HG03139 (cell line): ENCODE data around the gene NAPA.

Source experiments
- ATAC-seq: cut with Tn5 transposase; IDR thresholded peaks from one replicate; pipeline ENCODE4 v1.9.1; 2021; ENCODE audit not compliant: unreplicated experiment

NAPA gene

DNA sequence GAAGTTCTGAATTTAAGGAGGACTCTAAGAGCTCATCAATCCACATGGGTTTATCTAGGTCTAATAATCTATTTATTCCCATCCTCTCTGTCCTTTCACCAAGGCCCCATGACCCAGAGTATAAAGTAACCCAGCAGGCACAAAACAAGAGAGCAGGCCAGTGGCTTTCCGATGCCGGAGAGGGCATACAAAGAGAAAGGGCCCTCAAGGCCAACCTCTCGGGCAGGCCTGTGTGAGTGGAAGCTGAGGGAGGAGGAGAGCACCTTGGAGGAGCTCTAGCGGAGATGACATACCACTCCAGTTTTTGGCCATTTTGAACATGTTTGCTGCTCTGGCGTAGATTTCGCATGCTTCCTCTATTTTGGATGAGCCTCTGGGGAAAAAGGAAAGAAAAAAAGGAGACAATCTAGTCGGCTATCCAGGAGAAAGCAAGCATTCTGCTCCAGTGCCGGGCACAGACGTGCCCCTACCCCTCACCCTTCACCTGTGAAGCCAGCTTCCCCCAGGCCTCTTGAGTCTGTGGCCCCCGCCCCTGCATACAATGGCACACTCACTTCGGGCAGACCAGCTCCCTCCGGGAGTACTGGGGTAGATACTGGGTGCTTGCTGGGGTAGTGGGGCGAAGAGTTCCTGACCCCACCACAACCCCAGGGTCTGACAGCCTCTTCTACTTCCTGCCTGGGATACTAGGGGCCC, 11.6 kb downstream of the NAPA start:
- no peak for ATAC-seq

DNA sequence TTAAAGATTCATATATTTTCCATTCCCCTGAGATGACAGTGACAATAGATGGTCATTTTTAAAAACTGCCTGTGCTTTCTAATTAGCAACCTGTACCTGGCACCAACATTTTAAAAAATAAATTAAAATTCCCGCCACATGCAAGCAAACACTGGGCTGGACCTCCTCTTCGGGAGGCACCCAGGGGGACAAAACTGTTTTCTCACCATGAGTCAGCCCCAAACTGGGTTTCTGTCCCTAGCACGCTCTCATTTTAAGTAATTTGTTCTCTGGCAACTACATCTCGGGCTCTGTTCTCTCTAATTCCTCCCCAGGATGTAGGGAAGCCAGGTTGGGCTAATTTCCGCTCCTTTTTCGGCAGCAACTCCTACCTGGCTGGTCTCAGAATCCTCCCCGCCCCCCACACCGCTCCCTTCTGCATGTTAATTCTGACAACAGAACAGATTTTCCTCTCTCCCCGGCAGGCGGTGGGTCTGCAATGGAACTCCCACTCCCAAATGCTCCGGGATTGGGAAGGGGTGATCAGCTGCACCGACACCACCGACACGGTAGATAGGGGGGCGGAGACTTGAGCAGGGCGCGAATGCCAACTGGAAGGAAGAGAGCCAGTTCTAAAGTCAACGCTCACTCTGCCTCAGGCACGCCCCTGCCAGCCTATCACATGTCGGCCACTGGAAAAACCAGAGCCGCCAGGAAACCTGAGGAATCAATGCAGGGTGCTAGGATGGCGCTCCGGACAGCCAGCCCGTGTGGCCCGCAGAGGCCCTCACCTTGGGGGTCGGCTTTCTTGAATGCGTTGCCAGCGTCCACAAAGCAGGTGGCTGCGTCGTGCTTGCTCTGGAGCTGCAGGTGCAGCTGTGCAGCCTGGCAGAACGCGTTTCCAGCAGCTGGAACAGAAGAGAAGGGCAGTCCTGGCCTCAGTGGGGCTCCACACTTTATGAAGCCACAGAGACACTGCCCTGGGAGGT, 14.7 kb downstream of the NAPA start:
- no peak for ATAC-seq

DNA sequence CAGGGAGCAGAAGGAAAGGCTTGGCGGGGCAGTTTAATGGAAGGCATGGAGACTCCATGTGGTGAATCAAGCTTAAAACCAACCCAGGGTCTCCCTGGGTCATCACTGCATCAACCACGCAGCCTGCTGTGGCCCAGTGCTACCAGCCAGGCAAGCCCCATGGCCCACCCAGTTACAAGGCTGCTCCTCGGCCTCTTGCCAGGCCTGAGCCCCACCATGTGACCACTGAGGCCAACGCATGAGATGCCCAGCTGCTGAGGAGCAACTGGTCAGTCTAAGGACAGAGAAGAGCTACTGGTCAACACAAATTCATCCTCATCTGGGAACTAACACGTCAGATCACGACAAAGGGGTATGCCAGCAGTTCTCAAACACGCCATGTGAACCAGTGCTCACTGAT, 15.5 kb downstream of the NAPA start:
- no peak for ATAC-seq

DNA sequence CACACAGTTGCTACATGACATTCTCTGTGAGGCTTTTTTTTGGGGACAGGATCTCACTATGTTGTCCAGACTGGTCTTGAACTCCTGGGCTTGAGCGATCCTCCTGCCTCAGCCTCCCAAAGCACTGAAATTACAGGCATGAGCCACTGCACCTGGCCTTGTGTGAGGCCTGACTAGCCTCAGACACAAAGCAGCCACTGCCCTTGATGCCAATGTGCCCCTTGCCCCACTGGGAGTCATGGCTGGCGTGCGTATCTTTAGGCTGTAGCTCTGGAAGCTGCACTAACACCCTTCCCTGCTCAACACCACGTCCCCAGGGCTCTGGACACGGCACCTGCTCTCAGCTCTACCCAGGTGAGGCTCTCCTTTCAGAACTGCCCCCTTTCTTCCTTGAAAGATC, 16.3 kb downstream of the NAPA start:
- no peak for ATAC-seq

DNA sequence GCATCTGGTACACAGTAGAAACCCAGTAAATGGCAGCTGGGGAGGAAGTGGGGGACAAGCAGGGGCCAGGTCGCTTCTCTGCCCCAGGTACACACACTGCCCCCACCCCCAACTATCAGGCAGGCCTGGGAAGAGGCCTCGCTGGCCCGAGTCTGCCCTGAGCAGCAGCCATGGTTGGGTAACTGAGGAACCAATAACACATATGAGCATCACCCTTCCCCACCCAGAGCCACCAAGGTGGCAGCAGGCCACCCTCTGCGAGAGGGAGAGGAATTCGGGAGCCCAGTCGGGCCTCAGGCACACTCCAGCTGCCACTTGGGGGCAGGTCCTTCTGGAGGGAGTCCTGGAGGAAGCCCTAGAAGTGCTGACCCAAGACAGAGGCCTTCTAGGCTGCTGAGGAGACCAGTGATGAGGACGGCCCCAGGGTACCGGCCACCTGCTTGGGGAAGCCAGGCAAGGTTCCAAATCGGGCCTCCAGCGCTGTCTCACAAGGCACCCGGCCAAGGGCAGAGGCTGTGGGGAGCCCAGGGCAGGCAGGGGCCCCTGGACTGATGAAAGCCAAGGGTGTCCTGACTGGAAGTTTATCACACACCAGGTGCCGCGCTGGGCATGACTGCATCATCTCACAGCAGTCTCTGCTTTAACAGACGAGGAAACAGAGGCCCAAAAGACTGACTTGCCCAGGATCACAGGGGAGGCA, 16.9 kb downstream of the NAPA start:
- ATAC-seq = no peak

DNA sequence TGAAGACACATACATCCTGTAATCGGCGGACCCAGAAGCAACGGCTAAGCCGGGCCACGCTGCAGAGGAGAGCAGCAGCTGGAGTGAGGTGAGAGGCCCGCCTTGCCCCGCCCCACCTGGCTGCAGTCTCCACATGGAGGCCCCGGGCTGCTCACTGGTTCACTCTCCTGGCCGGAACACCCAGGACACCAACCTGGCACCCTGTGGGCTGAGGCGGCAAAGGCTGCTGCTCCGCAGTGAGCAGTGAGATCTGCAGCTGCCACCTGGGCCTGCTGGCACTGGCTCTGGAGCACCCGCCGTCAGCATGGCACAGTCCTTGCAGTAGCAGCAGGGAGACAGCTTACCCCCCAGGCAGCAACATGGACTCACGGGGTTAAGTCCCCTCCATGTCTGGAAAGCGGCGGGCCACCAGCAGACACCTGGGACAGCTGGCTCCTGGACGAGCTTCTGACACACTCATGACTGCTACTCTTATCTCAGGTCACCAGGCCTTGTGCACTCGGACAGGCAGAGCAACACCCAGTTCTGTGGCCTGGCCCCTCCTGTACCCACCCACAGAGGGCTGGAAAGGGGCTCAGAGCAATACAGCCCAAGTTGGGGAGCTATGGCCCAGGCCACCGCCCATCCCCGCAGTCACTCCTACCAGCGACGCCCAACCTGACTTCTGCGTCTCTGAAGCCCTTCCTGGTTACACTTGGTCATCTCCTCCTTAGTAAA, 17.7 kb downstream of the NAPA start:
- no peak for ATAC-seq

DNA sequence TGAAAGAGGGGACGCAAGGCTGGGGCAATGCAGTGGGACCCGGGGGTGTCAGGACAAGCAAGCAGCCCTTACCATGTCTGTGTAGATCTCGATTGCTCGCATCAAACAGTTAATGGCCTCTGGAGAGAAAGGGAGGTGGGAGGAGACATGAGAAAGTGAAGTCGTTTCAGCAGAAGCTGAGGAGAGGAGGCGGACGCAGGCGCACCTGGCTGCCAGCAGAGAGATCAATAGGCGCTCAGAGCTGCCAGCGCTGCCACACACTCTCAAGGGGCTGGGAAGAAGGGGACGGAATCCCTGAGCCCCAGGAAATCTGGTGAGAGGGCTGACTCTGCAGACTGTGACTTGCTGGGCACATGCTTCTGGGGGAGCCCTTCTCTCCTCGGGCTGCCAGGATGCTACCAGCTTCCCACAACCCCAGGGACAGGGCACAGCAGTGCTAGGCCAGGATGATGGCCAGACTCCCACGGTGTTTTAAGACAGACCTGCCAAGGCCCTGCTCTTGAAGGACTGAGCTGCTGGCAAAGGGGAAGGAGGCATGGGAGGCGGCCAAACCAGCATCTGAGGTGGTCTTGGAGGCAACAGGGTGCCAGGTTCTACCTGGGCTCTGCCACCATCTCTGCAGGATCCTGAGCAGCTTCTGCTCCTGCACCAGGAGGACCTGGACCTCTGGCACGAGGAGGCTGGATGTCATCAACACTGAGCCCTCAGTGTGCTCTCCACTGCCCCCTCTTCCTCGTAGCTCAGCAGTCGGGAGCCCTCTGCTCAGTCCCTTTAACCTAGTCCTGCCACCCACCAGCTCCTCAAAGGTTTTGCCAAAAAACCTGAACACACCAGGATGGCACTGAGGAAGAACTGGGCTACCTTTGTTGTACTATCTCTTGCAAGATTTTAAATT, 19.1 kb downstream of the NAPA start:
- no peak for ATAC-seq

DNA sequence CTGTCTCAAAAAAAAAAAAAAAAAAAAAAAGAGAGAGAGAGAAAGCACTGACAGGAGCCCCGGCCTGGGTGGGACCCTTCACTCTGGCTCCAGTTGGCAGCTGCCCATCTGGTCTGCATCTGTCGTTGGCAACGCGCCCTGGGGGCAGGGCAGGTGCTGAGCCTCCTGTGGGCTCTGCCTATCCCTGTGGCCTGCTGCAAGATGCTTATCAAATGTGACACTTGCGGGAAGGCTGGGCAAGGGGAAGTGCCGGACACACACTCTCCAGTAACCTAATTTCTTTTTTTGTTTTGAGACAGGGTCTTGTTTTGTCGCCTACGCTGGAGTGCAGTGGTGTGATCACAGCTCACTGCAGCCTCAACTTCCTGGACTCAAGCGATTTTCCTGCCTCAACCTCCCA, 20.1 kb downstream of the NAPA start:
- ATAC-seq = no peak

DNA sequence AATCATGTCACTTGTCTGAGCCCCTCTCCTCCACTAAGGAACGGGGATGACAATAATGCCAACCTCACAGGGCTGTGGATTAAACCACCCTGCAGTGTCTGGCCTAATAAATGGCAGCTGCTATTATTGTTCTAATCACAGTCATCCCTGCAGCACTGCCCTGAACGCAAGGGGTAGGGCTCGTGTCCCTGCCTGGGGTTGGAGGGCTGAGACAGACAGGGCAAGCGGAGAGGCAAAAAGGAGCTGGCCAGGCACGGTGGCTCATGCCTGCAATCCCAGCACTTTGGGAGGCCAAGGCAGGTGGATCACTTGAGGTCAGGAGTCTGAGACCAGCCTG, 20.7 kb downstream of the NAPA start:
- no peak for ATAC-seq

DNA sequence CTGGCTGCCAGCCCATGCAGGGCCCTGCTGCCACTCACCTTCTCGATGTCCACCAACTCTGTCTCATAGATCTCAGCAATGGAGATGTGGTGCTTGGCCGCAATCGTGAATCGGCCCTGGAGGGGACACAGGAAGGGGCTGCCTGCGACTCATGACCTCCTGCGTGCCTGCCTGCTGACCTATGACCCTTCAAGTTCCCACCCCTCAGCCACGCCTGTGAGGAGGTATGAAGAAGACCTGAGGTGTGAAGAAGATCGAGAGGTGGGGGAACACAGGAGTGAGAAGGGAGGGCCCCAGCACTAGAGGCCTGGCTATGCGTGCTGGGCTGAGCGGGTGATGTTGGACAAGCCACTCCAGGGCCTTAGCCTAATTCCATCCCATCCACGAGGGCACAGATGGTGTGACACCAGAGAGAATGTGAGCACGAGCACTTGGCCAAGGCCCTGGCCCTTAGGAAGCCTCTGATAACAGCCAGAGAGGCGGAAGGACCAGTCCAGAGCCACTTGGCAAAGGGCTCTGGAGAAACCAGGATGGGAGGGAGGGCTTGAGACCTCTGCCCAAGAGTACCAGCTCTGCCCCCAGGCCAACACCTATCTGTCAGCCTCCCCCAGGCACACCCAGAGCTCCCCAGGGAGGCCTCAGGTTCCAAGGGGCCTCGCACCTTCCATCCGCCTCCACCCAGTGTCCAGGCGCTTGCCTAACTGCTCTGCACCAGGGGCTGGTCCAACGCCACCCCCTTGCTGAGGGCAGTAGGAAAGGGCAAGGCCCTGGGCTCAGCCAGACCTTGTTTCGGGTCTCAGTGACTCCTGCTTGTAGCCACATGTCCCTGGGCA, 21.3 kb downstream of the NAPA start:
- ATAC-seq = no peak

DNA sequence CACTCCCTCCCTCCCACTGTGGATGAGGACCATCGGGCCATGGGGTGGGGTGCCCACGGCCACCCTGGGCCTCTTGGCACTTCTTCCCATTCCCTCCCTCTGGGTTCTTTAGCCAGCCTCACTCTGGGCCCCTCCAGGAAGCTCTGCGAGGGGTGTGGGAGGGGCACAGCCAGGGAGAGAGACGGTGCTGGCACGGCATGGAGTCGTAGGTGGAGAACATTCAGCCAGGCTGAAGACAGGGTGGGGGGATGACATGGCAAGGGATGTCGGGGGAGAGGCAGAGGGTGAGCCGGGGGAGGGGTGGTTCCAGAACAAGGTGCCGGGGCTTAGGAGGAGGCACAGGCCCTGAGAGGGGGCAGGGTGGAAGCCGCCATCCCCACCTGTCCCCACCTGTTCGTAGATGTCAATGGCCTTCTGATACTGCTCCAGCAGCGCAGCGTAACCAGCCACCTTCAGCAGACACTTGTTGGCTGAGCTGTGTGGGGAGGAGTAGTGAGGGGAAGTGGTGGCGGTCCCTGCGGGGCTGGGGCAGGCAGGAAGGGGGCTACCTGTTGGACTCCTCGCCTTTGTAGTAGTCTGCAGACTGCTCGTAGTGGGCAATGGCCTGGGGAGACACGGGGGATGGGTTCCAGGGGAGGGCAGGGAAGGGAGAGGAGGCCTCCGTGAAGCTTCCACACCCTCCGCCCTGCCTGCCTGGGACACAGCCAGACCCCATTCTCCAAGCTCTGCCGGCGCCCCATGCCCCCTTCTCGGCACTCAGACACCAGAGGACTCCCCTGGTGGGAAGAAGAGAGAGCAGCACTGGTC, 22.1 kb downstream of the NAPA start:
- ATAC-seq = no peak

DNA sequence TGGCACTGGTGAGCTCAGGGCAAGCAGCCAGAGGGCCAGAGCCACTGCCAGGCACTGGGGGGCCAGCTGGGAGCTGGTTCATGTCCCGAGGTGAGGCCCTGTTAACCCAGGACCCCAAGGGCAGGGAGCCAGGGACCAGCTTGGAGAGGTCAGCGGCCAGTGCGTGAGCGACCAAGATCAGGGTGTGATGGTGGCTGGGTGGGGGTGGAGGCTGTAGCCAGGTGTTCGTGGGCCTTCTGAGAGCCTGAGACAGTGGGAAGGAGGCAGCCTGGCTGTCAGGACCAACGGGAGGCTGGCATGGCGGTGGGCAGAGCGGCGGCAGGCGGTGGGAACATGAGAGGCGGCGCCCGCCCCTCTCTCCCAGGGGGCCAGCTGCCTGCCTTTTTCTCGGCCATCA, 22.7 kb downstream of the NAPA start:
- ATAC-seq = no peak

DNA sequence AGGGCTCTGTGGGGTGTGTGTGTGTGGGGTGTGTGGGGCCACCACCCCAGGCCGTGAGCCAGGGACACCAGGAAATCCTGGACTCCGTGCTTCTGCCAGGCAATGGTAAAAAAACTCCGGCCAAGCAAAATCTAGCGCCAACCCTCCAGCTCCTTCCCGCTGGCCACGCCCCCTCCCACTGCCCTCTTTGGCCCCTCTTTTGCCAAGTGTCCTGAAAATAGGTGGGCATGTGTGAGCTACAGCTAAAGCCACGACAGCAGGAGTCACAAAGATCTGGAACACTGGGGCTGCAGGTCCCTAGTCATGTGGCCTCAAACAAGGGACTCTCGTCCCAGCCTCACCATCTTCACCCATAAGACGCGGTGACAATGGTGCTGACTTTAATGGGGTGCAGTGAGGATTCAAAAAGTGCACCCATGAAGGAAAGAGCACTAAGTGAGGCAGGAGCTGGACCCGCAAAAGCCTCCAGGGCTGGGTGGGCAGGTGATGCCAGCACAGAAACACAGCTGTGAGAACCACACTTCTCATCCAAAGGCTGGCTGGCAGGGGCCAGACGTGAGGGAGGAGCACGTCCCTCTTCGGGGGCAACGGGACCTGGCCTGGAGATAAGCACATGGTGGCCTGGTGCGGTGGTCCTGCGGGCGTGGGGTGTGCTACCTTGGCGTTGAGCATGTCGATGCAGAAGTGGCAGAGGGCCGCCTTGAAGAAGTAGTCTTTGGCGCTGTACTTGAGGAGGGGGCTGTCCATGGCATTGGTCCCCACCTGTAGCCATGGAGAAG, 23.3 kb downstream of the NAPA start:
- no peak for ATAC-seq

DNA sequence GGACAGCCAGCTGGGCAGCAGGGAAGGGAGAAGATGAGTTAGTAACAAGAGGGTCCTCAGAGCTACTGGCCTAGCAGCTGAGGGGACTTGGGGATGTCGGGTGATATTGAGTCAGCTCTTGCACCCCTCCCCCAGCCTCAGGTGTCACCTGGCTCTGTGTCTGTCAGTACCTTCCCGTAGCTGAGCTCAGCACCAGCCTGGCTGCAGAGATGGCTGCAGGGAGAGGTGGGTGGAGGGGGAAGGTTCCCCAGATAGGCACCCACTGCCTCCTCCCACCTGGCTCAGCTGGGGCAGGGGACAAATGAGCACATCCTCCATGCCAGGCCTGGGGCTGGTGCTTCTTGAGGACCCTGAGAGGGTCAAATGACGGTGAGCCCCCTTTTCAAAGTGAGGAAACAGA, 24.0 kb downstream of the NAPA start:
- no peak for ATAC-seq

DNA sequence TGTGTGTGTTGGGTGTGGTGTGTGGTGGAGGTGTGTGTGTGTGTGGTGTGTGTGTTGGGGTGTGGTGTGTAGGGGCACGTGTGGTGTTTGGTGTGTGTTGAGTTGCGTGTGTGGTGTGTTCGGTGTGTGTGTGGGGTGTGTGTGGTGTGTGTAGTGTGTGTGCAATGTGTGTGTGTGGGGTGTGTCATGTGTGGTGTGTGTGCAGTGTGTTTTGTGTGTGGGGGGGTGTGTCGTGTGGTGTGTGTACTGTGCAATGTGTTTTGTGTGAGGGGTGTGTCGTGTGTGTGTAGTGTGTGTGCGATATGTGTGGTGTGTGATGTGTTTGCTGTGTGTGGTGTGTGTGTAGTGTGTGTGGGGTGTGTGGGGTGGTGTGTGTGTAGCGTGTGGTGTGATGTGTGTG, 24.8 kb downstream of the NAPA start:
- ATAC-seq = no peak

DNA sequence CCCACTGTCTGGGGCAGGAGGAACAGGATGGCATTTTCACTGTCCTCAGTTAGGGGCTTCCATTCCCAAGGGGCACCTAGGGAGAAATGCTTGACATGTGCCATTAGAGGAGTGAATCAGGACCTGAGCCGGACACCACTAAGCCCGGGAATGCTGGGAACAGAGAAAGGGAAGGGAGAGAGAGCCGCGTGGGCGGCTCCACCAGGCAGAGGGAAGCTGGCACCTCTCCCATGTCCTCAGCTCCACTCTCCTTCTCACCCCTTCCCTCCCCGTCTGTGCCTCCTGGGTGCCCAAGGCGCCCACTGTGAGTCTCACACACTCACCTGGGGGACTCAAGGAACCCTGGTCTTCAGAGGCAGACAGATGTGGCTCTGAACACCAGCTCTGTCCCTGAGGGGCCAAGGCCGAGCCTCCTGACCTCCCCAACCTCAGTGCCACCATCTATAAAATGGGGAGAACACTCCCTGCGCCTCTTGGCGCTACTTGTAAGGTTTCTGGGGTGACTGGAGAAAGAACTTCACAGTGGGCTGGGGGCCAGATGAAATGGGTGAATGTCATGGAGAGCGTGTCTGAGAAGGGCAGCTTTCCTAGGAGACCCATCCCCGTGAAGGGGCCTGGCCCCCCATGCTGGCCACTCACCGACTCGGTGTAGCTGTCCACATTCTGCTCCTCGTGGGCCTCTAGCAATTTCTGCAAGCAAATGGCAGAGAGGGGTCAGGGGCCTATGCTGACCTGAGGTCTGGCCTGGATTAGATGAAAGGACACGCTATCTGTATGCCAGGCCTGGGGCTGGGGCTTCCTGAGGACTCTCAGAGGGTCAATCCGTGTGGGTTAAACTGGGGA, 25.6 kb downstream of the NAPA start:
- ATAC-seq = no peak
